ENCODE measurements around the gene OCEL1.

Gene OCEL1

GRCh38 chr19:17210296-17210695 lies 15.7 kb upstream of the OCEL1 start:
- no peak for DNase-seq

- no peak for DNase-seq
Observed at GRCh38 chr19:17211547-17212446, 14.2 kb upstream of the OCEL1 start.

- DNase-seq, result no peak
Observed at GRCh38 chr19:17213334-17213733, 12.7 kb upstream of the OCEL1 start.

DNA sequence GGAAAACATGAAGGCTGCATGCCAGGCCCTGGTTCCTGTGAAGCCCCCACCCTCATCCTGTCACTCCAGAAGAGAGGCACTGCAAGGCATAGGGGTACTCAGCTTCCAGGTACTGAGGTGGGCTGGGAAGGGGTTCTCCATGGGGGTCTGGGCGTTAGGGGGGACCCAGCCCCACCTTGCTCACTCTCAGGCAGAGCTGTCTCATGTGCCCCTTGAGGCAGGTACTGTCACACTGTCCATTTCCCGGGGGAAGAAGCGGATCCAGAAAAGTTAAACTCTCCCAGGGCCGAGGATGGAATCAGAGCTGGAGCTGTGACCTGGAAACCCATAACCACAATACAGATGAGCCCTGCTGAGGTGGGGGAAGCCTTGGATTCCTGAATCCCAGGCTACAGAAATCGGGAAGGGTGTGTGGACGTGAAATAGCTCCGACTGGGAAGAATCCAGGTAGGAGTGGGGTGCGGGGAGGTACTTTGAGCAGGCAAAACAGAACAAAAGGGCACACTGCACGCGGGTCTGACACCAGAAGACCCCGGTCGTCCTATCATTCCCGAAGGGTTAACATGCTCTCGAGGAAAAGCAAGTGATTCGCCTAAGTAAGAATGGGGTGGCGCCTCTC lies 11.4 kb upstream of the OCEL1 start:
- DNase-seq, result no peak

DNA sequence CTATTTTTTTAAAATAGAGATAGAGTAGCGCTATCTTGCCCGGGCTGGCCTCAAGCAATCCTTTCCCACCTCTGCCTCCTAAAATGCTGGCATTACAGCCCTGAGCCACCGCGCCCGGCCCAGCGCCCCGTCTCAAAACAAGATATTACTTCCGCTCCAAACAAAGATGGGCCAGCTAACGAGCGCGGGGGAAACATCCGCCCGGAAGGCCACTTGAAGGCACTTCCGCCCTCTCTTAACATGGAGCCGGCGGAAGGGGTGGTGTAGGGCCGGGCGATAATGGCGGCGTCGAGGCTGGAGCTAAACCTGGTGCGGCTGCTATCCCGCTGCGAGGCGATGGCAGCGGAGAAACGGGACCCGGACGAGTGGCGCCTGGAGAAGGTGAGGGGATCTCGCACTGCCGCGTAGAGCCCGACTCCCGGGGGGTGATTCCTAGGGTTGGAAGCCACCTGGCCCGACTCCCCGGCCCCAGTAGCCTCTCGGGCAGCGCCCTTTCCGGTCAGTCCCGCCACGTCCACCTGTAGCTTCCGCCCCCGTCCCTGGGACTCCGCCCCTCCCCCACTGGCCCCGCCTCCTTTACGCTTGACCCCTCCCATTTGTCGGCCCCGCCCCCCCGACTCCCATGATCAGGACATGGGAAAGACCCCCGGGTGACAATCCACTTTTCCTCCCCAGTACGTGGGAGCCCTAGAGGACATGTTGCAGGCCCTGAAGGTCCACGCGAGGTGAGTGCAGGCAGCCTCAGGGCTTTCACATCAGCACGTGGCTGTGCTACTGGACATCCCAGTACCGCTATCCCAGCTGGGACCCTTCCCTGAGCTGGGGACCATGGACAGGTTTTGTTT lies 10.7 kb upstream of the OCEL1 start, which contains the start of gene USE1:
Gene USE1, plus strand, starts transcription at position 231 of the 845 bp plus-strand sequence. Its CDS starts 49 bp downstream, at position 280.
- peak; percentile 60 for DNase-seq

- DNase-seq, result no peak
Observed at GRCh38 chr19:17216058-17216670, 9.9 kb upstream of the OCEL1 start.

GRCh38 chr19:17219286-17219685 lies 6.7 kb upstream of the OCEL1 start:
- DNase-seq, result no peak

- DNase-seq, result peak; percentile 32
Observed at GRCh38 chr19:17220207-17220758, 5.7 kb upstream of the OCEL1 start.

GRCh38 chr19:17225053-17225452 lies 973 bp upstream of the OCEL1 start:
- DNase-seq, result no peak

- no peak for DNase-seq
Observed at GRCh38 chr19:17227798-17228367, 1.9 kb downstream of the OCEL1 start.

- DNase-seq, result no peak
Observed at GRCh38 chr19:17229890-17230289, 3.9 kb downstream of the OCEL1 start.

DNA sequence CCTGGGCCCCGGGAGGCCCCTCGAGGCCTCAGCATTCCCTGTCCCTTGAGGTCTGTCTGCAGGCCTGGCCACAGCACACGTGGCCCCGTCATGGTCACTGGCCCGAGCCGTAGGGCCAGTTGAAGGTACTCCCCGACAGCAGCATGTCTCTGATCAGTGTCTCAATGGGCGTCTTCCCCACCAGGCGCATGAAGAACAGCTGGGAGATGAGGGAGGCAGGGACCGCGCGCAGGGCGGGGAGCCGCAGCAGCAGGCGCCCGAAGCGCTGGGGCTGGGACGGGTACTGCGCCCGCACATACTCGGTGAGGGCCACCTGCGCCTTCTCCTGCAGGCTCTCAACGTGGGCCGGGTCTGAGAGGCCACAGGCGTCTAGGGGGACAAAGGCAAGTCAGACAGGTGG lies 6.2 kb downstream of the OCEL1 start:
- DNase-seq, result no peak

- DNase-seq, result no peak
Observed at GRCh38 chr19:17234911-17235299, 8.9 kb downstream of the OCEL1 start.

- DNase-seq, result no peak
Observed at GRCh38 chr19:17235300-17235970, 9.4 kb downstream of the OCEL1 start.

GRCh38 chr19:17235971-17236777 lies 10.1 kb downstream of the OCEL1 start:
- DNase-seq, result no peak

DNA sequence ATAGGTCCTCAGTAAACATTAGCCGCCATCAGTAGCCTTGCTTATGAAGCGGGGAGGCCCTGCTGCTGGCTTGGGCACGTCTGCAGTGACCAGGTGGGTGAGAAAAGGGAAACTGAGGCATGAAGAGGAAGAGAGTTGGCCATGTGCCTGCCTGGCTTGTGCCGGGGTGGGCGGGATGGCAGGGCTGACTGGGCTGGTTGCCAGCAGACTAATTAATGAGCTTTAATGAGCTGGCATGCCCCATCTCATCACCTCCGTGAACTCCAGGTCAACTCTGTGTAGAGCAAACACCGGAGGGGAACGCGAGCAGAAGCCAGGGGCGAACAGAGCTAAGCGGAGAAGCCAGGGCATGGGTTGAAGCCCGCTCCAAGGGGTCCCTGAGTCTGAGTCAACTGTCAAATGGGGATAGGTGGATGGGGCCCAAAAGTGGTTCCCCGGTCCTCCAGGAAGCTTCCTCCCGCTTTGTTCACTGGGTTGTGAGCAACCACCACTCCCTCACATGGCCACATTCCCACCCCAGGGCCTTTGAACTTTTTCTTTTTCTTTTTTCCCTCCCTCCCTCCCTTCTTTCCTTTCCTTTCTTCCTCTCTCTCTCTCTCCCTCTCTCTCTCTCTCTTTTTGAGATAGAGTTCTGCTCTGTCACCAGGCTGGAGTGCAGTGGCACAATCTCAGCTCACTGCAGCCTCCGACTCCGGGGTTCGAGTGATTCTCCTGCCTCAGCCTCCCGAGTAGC lies 11.0 kb downstream of the OCEL1 start:
- no peak for DNase-seq

DNA sequence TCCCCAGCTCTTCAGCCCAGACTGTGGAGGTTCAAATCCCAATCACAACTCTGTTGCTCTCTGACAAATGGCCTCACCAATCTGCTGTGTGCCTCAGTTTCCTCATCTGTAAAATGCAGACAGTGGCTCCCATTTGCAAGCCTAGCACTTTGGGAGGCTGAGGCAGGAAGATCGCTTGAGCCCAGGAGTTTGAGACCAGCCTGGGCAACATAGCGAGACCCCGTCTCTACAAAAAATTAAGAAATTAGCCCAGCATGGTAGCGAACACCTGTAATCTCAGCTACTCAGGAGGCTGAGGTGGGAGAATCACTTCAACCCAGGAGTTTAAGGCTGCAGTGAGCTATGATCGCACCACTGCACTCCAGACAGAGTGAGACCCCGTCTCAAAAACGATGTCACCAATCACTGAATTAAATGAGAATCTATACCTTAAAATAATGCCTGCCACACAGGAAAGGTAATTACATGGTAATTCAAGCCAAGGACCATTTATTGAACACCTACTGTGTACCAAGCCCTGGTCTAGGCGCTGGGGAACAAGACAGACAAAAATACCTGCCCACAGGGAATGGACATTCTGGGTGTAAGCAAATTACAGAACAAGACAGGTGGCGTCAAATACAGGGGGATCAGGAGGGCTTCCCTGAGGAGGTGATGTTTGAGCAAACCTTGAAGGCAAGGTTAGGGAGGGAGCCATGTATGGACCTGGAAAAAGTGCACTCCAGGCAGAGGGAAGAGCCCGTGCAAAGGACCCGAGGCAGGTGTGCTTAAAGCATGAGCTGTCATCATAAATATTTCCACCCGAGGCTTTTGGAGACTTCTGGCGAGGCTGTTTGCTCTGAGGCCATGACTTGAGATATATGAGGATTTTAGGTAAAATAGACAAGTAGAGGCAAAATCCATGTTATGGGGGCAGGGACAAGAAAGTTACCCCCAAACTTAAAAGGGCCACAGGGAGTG lies 12.0 kb downstream of the OCEL1 start:
- no peak for DNase-seq

GRCh38 chr19:17240062-17240752 lies 14.2 kb downstream of the OCEL1 start:
- DNase-seq, result no peak

Data from GOT3 (cell line).